Brain microvascular endothelial cell (primary cell): ENCODE results near the gene PDE4DIP.
"Not testable (repeated sequence)": the region's sequence is repeated elsewhere in the genome, so short reads cannot be mapped to it uniquely, and the experiment has no call there.

Experiments
- DNase-seq: peaks from one replicate; pipeline ENCODE4 v3.0.0-alpha.2; 2020
- H3K27ac ChIP-seq: fragments of 250-450 bp; sonication (Bioruptor Pico); 2 replicates; pipeline ENCODE4 v1.5.1; 2020; ENCODE audit warnings: mild to moderate bottlenecking, moderate library complexity
- H3K27me3 ChIP-seq: fragments of 250-450 bp; sonication (Bioruptor Pico); replicated peaks from 2 replicates; pipeline ENCODE4 v1.5.1; 2020; ENCODE audit warnings: mild to moderate bottlenecking
- H3K36me3 ChIP-seq: fragments of 250-450 bp; sonication (Bioruptor Pico); replicated peaks from 2 replicates; pipeline ENCODE4 v1.5.1; 2020; ENCODE audit warnings: mild to moderate bottlenecking
- H3K4me3 ChIP-seq: 2 replicates; pipeline ENCODE4 v1.5.1; 2011; ENCODE audit warnings: low read depth, mild to moderate bottlenecking, control low read depth, low read length, moderate library complexity
- in situ Hi-C: cut with HindIII; loops from 2 replicates; pipeline ENCODE4 v1.10.0; 2017; ENCODE audit warnings: low sequenced_read_pairs, low pct_ligation_motif_present

PDE4DIP gene

DNA sequence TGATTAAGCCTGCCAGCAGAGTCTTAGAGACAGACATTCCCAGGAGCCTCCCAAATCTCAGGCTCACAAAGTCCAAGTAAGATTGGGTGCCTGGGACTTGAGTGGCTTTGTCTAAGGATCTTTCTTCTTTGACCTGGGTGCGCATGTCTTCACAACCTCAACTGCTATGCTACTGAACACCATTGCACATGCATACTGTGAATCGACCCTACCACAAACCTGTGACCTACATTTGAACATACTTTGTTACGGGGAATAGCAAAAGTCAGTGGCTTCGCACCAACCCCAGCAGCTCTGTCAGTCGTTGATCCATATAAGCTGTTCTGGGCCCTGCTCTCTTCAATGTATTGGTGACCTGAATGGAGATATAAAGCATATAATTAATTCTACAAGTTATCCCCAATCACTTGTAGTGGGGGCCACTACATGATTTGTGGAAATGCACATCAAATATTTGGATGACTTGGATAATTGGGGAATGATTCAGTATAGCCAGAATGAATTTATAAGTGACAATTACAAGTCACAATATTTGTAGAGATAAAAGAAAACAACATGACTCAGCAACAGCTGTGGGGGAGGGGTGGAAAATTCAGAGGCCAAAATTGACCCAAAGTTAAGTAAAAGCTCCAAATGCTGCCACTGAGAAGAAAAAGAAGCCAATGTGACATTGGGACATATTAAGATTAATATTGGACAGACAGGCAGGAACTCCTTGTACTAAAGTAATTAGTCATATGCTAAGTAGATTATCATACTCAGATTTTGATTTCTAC is 152.4 kb downstream of the PDE4DIP start:
- H3K27me3 ChIP-seq, H3K27ac ChIP-seq, H3K36me3 ChIP-seq, in situ Hi-C loops, H3K4me3 ChIP-seq: not testable (repeated sequence)
- peak; percentile 16 for DNase-seq

DNA sequence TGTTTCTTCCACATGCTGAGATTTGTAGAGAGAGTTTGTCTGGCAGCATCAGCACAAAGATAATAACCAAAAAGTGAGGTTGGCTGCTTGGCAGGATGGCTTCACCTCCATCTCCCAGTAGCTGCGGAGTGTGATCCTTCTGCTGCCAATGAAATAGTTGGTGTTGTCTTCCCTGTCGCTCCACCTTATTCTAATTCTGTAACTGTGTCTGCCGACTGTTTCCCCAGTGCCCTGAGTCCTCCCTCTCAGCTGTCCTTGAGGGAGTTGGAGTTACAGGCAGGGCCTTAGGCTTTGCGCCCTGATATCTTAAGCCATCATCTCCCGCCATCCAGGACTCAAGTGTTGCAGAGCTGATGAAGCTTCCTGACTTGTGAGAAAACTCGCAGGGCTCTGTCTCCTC is 153.2 kb downstream of the PDE4DIP start:
- H3K4me3 ChIP-seq, in situ Hi-C loops, H3K36me3 ChIP-seq, H3K27me3 ChIP-seq, DNase-seq, H3K27ac ChIP-seq: not testable (repeated sequence)

DNA sequence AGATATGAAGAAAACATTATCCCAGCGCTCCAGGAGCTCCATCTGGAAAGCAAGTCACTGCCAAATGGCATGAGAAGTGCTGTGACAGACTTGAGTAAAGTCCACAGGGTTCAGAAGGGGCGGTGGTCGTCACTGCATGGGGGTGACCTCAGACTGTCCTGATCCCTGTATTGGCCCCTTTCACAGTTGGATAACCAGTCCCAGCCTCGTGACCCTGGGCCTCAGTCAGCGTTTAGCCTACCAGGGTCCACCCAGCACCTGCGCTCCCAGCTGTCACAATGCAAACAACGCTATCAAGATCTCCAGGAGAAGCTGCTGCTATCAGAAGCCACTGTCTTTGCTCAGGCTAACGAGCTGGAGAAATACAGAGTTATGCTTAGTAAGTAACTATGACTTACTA is 158.4 kb downstream of the PDE4DIP start:
- DNase-seq, H3K27ac ChIP-seq, in situ Hi-C loops, H3K4me3 ChIP-seq, H3K27me3 ChIP-seq, H3K36me3 ChIP-seq: not testable (repeated sequence)

DNA sequence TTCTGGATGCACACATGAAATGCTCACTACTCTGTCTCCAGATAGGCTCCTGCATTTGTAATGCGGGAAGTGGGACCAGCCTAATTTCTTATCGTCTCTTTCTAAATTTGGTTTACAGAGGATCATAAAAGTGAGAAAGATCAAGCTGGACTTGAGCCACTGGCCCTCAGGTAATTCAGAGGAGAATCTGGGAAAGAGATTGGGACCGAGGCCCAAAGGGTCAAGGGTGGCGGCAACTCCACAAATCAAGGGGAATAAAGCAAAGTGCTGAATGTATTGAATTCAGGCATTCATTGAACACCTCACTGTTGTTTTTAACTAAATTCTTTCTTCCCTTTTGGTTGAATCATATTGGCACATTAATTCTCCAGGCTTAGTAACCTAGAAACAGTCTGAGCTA is 164.1 kb downstream of the PDE4DIP start:
- DNase-seq, H3K4me3 ChIP-seq, in situ Hi-C loops, H3K36me3 ChIP-seq, H3K27me3 ChIP-seq, H3K27ac ChIP-seq: not testable (repeated sequence)

DNA sequence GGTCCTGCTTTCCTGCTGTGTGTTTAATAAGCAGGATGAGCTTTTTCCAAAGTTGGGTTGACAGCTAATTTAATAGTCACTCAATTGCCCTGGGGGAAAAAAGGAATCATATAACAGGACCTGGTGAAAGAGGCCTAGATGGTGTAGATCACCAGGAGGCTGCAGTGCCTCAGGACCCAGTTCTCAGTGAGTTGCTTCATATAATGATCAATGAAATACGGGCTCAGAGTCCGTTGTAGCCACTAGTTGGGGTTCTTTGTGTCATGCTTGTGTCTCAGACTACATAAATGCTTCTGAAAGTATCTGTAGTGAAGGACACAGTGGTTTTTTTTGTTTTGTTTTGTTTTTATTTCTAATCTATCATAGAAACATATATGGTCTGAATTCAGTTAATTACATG is 164.5 kb downstream of the PDE4DIP start:
- H3K27ac ChIP-seq, in situ Hi-C loops, H3K4me3 ChIP-seq, H3K36me3 ChIP-seq, DNase-seq, H3K27me3 ChIP-seq: not testable (repeated sequence)

DNA sequence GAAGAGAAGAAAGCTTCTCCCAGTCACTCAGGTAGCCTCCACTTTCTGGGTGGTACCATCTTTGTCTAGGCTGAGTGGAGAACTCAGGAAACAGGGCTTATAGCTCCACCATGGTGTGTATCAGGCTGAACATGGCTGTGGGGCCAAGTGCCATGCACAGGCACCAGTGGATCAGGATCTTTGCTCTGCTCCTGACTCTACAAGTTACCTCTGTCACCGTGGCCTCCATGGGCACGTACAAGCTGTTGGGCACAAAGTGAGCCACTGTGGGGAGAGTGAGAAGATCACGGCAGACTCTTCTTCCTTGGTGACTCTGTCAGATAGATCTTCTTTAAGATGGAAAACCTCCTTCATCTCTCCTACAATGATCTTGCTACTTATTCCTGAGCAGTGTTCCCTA is 165.5 kb downstream of the PDE4DIP start:
- in situ Hi-C loops: not testable (repeated sequence)

DNA sequence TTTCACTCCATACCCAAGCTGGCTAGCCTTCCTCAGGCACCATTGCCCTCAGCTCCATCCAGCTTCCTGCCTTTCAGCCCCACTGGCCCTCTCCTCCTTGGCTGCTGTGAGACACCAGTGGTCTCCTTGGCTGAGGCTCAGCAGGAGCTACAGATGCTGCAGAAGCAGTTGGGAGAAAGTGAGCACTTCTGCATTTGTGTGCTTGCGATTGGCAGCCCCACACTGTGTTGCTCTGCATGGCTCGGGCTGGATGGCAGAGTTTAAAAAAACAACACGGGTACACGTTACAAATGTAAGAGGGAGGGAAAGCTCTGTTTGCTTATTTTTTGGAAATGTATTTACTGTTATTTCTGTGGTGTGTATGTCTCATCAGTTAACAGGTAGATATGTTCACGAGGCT is 168.4 kb downstream of the PDE4DIP start:
- H3K27ac ChIP-seq, H3K4me3 ChIP-seq, DNase-seq, H3K36me3 ChIP-seq, in situ Hi-C loops, H3K27me3 ChIP-seq: not testable (repeated sequence)

More for the DNA sequence above, 165.5 kb downstream of the PDE4DIP start:
- H3K27me3 ChIP-seq, DNase-seq, H3K36me3 ChIP-seq, H3K27ac ChIP-seq, H3K4me3 ChIP-seq: not testable (repeated sequence)

DNA sequence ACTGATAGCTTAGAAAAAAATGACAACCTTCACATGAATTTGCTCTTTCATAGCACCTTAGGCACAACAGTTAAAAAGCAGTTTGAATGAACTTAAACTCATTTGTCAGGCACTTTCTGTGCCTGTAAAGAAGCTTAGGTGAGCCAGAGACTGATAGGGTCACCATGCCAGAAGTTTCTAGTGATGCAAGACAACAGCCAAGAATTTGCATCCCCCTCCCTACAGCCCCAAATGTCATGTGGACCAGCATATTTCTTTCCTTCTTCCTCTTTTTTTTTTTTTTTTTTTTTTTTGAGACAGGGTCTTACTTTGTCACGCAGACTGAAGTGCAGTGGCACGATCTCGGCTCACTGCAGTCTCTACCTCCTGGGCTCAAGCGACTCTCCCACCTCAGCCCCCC is 169.3 kb downstream of the PDE4DIP start:
- H3K27me3 ChIP-seq, H3K4me3 ChIP-seq, H3K27ac ChIP-seq, in situ Hi-C loops, H3K36me3 ChIP-seq, DNase-seq: not testable (repeated sequence)

DNA sequence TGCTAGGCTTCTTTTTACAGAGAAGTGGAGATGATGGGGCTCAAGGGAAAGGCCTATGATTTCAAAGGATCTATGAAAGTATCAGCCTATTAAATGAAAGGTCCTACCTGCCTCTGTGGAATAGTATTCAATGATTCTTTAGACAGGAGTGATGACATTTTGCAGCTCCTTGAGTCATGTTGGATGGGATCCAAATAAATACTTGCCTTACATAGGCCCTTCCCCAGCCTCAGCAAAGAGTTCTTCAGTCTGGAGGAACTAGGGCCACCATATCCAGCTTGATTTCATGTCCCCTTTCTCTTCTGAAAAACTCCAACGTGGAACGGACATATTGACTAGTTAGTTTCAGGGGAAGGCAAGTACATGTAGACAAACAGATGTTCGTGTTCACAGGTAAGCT is 171.3 kb downstream of the PDE4DIP start:
- H3K36me3 ChIP-seq, H3K27me3 ChIP-seq, DNase-seq, H3K4me3 ChIP-seq, in situ Hi-C loops, H3K27ac ChIP-seq: not testable (repeated sequence)

DNA sequence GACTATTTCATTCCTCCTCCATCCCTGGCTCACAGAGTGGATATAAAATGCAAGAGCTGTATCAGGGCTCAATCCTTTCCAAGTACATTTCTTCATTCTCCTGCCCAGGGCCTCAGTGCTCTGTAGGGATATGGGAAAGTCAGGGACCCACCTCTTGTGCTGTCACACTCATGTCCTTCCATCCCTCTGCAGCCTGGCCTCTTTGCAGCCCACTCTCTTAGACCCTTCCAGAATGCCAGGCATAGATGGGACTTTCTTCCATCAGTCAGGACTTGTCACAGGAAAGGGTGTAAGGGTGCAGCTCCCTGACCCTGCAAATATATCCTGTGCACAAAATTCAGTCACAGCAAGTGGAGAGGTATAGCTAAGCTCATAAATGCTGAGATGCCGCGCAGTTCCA is 172.4 kb downstream of the PDE4DIP start:
- in situ Hi-C loops, DNase-seq, H3K27me3 ChIP-seq, H3K4me3 ChIP-seq, H3K36me3 ChIP-seq, H3K27ac ChIP-seq: not testable (repeated sequence)

DNA sequence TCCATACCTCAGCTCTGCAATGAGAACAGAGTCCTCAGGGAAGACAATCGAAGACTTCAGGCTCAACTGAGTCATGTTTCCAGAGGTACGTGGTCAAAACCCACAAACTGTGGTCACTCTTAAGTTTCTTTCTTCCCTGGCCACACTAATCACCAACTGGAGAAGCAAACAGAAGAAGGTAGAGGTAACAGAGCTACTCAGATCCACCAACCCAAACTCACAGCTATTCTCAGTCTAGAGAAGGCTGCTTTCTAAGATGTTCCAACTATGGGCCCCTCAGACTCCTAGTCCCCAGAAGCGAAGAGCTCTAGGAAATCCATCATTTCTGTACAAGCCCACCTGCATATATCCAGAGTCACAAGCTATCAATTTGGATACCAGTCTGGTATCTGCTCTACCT is 174.3 kb downstream of the PDE4DIP start:
- H3K4me3 ChIP-seq, H3K27ac ChIP-seq, H3K36me3 ChIP-seq, H3K27me3 ChIP-seq, DNase-seq, in situ Hi-C loops: not testable (repeated sequence)

DNA sequence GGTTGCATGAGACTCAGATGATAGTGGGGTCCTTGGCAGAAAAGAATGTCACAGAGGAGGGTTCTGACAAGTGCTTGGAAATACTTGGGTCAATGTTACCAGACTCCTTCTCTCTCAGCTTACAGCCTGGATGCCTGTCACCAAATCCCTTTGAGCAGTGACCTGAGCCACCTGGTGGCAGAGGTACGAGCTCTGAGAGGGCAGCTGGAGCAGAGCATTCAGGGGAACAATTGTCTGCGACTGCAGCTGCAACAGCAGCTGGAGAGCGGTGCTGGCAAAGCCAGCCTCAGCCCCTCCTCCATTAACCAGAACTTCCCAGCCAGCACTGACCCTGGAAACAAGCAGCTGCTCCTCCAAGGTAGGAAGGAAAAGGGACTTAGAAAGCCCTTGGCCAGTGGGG is 180.1 kb downstream of the PDE4DIP start:
- H3K4me3 ChIP-seq, DNase-seq, H3K36me3 ChIP-seq, H3K27me3 ChIP-seq, H3K27ac ChIP-seq, in situ Hi-C loops: not testable (repeated sequence)

DNA sequence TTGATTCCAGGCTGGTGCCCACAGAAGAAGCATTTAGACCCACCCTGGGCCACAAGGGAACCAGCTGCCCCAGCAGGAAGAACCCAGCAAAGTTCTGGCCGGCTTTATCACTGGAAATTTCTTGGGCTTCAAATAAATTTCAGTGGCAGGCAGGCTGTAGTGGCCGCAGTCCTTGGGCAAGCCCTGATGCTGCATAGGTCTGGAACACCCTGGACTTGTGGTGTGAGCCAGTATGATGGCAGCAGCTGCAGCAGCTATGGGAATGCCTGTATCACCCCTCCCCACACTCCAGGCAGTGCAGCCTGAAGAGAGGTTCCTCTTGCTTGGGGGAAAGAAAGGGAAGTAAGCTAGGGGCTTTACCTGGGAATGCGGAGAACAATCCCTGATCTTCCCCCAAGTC is 189.7 kb downstream of the PDE4DIP start:
- H3K36me3 ChIP-seq, H3K27ac ChIP-seq, in situ Hi-C loops, H3K27me3 ChIP-seq, DNase-seq, H3K4me3 ChIP-seq: not testable (repeated sequence)

DNA sequence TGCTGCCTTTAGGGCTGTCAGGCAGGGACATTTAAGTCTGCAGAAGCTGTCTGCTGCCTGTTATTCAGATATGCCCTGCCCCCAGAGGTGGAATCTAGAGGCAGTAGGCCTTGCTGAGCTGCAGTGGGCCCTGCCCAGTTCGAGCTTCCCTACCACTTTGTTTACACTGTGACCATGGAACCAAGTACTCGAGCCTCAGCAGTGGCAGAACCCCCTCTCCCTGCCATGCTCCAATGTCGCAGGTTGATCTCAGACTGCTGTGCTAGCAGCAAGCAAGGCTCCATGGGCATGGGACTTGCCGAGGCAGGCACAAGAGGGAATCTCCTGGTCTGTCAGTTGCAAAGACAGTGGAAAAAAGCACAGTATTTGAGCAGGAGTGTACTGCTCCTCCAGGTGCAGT is 198.8 kb downstream of the PDE4DIP start:
- H3K27me3 ChIP-seq, H3K4me3 ChIP-seq, DNase-seq, H3K36me3 ChIP-seq, in situ Hi-C loops, H3K27ac ChIP-seq: not testable (repeated sequence)

DNA sequence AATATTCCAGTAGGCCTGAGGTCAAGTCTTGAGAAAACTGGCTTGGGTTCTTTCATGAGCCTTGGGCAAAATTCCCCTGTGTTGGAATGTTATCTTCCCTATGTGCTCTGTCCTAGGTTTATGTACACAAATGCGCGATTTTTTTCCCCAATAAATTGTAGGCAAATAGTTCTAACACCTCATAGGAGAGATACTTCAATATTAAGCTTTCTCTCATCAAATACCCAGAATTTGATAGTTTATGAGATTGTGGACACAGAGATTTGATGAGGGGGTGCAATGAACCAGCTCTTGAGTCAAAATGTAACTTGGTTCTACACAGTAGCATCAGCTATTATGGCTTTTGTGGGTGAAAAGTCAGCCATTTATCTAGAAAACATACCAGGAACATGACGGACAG is 220.4 kb downstream of the PDE4DIP start:
- H3K27me3 ChIP-seq, H3K4me3 ChIP-seq, H3K36me3 ChIP-seq, H3K27ac ChIP-seq, DNase-seq, in situ Hi-C loops: not testable (repeated sequence)
